NCI-H2196 (cell line): ENCODE measurements around the gene ASCC2.

Experiments
- DNase-seq: peaks from one replicate; lab custom pipeline; 2025; ENCODE audit not compliant: unreplicated experiment; lab: John Stamatoyannopoulos, UW

ASCC2 gene

DNA sequence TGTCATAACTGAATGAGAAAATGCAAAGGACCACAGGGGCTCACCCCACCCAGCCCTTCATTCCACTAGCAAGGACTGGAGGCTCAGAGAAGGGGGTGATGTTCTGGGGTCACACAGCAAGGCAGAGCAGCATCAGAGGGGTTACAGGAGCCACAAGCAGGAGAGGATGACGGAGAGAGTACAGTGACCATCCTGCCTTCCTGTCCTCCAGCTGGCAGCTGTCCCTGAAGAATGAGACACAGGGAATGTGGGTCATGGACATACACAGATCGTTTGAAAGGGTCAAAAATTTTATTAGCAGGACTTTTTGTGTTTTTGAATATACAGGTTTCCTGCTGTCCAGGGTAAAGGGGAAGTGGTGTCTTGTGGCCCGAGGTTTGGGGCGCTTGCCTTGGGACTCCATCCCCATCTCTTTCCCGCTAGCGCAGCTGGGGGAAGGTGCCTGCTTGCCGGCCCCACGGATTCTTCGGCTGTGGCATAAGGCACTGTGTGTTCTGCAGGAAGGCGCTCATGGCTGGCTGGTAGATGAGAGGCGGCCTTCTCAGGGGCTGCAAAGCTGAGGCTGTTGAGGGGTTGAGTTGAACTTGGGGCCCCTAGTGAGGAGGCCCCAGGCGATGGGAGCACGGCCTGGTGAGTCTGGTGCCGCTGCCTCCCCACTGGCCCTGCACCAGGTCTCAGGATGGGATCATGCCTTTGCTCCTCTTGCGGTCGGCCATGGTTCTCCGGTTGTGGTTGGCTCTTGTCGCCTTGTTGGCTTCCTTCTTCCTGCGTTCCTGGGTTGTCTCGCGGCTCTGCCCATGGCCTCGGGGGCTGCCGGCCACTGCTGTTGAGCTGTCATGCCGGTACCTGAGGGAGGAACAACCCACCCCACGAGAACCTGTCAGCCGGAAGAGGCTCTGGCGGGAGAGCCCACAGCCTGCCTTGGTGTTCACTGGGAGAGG, 49.5 kb downstream of the ASCC2 start:
- no peak for DNase-seq

DNA sequence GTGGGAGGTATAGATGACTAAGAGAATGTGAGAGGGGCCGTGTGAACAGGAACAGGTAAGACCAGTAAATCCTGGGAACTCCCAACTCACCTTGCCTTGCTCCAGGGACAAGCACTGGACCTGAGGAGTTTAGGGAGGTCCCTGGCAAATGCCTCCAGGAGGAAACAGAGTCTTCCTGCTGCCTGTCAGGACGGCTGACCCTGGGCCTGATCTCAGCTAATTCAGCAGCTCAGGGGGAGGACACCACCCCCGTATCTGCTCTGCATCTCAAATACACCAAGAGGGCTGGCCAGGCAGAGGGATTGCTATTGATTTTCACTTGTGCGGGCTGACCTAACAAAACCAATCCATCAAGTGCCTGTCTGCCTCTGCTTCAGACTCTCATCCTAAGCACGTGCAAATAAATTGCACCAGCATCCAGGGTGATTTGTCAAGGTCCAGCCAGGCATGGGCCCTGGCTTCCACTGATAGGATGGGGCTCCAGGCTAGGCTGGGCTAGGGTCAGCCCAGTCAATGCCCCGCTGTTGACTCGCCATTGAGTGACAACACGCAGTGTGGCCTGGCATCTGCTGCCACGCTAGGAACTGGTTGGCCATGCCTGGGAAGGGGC, 50.6 kb downstream of the ASCC2 start:
- DNase-seq, result no peak

DNA sequence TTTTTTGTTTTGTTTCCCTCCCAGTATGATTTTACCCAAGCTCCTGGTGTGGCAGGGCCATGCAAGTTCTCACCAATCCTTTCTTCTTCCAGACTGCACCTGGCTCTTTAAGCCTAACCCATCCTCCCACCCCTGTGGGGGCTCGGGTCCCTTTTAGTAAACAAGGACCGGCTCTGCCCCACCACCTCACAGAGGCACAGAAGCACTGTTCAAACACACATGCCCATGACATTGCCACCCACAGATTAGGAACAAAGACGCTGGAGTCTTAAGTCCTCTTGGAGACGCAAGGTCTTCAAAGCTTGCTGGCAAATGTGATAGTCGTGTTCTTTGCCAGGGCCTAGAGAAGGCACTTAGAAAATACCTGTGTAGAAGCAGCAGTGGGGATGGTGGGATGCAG, 52.0 kb downstream of the ASCC2 start:
- DNase-seq, result no peak

DNA sequence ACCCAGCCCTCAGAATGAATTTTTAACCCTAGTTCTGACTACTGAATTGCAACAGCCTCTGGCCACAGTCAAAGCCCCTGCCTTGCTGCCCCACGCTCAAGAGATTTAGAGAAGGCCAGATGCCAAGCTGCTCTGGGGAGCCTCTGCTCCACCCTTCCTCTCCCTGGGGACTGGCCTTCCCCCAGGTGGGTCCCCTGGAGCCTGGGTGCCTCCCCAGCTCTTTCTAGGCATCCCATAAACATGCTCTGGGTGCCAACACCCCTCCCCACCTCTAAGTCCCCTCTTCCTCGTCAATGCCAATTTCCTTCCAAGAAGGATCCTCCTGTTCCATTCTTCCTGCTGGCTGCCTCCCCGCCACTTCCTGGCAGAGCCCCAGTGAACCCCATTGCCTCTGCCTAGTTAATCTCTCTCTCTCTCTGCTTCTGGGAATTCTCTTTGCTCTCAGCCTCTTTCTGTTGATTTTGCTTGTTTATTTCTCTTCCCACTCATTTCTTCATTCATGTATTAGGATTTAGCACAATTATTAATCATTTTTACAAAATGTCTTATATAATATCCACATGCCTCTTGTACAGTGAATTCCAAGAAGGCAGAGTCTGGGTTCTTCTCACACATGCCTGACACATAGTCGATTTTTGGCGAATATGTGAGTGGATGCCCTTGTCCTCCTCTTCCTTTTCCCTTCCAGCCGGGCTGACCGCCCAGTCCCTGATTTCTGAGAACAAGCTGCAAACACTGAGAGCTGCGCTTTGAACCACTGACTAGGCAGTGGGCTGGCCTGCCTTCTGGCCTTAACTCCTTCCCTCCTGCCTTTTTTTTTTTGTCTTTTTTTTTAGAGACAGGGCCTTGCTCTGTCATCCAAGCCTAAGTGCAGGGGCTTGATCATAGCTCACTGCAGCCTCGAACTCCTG, 53.4 kb downstream of the ASCC2 start:
- DNase-seq, result no peak

DNA sequence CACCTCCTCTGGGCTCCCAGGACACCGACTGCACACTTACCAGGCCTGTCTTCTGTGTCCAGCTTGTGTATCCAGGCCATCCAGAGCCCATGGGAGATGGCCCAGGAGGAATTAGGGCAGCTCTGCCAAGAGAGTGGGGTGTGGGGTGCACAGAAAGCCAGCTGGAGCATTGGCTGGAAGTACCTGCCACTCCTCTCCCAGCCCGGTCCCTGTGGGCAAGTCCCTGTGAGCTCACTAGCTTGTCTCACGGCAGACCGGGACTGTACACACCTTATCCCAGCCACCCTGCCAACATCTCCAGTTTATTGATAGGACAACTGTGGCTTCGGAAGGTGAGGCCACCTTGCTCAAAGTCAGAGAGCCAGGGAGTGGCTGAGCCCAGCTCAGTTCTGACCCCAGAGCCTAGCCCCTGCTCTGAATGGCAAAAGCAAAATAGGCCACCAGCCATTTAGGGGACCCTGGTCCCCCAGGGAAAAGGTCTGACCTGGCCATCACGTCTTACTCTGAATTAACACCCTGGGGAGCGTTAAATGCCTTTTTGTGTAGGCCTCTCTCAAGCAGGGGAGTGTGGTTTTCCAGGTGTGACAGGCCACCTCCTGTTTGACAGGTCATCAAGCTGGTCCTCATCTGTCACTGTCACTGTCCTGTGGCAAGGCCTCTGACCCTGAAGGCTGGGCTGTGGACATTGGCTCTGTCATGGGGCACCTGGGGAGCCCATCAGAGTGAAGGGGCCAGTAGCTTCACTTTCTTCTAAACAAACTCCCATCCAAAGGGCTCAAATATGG, 55.8 kb downstream of the ASCC2 start:
- DNase-seq, result no peak

DNA sequence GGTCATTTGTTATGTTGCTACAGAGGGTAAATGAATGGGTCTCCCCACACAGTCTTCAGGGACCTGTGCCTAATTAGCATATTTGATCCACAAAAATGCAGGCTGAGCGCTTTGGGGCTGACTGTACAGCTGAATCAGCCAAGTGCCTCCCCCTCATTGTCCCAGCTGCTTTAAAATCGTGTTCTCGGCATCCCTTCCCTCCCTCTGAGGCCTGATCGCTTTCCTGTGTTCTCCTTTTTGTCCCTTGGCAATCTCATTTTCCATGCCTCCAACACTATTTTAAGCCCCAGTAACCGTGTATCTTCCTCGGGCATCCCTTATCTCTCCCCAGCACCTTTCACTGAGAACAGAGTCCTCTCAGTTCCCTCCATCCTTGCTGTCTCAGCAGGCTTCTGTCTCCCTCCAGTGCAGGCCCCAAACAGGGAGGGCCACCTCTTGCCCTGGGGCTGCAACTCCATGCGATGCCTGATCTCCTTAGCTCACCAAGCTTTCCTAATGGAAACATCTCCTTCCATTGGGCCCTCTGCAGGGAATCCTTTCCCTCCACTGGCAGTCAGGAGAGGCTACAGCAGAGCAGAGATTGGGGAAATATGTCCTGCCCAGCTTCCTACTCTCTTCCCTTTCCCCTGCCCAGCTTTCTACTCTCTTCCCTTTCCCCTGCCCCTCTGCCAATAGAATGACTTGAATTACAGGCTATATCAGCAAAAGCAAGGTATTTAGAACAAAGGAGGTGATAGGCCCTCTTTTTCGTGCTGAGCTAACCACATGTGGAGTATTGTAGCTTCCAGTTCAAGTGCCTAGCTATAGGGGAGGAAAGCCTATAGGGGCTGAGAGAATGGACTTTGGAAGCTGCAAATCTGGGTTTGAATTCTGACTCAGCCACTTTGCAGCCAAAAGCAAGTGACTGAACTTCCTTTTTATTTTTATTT, 57.1 kb downstream of the ASCC2 start:
- DNase-seq, result no peak

DNA sequence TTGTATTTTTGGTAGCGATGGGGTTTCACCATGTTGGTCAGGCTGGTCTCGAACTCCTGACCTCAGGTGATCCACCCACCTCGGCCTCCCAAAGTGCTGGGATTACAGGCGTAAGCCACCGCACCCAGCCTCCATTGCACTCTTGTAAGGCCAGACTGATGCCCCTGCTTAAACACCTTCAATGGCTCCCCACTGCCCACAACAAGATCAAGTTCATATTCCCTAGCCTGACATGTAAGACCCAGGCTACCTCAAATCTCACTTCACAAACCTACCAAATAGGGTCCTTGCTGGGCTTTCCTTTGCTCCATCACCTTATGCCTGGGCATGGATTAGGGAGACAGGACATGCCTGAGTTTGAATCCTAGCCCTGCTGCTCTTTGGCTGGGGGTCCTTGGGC, 57.9 kb downstream of the ASCC2 start:
- no peak for DNase-seq

DNA sequence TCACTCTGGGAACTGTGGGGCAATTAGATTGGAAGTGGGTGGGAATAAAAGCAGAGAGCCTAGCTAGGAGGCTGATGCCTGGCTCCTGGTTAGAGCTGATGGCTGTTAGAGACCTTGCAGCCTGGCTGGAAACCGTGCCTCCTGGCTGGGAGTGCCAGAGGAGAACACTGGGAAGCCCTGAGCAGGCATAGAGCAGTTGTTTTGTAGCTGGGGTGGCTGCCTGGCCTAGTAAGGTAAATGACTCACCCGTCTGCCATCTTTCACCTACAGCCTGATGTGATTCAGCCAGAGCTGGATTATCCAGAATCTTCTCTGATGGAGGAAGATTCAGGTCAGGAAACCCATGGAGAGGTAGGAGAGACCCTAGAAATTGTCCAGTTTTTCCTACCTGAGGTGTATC, 64.8 kb downstream of the ASCC2 start:
- no peak for DNase-seq

DNA sequence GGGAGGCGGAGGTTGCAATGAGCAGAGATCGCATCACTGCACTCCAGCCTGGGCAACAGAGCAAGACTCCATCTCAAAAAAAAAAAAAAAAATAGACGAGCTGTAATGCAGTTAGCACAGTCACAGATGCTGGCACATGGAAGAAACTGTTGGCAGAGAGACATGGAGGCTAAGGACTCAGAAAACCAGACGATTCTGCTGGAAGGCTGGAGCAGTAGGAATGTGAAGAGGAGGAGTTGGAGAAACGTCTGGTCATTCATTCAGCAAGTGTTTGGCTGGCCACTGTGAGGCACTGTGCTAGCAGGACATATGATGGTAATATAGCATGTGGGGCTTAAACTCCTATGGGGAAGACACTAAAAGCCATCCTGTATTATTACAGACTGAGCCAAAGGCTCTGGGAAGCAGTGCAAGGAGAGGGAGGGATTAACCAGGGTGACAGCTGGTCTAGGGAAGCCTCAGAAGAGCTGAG, 65.9 kb downstream of the ASCC2 start:
- peak; percentile 4 for DNase-seq

DNA sequence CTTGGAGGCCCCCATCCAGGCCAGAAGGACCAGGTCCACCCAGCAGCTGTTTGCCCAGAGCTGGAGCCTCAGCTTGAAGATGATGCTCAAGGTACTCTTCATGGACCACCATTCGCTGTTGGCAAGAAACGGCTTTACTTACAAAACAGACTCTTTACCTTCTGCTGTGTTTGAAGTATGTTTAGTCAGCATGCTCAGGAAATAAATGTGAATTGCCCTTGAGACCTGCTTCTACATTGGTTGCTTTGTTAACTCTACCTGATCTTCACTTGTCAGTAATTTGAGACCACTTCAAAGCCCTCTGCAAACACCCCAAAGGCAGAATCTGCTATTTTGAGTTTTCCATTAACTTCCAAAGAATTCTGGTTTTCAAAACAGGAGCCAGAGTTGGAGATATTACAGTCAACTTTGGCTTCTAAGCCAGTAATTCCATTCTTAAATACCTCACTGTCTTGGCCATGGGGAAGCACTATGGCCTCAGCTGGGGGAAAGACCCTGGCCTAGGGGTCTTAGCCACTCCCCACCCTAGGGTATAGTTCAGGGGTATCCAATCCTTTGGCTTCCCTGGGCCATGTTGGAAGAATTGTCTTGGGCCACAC, 68.3 kb downstream of the ASCC2 start:
- no peak for DNase-seq

DNA sequence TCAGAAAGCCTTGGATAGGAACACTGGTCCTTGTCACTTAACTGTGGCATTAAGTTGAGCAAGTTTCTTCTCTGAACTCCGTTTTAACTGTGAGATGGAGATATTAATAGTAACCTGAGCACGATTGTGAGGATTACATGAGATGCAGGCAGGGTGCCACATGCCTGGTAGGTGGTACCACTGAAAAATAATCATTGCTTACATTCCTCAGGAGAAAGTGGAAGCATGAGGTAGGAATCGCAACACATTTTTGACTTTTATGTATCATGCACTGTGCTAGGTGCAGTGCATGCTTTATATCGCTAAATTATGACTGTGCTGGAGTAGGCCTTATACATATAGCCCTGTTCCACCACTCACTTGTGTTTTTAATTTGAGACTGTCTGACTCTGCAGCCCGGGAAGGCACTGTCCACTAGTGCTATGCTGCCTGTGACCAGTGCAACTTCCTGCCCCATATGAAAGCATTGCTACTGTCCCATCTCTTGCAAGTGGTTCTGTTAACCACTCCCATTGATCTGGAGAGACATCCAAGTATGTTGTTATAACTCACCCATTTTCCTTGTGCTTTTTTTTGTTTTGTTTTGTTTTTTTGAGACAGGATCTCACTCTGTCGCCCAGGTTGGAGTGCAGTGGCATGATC, 69.9 kb downstream of the ASCC2 start:
- DNase-seq, result no peak

DNA sequence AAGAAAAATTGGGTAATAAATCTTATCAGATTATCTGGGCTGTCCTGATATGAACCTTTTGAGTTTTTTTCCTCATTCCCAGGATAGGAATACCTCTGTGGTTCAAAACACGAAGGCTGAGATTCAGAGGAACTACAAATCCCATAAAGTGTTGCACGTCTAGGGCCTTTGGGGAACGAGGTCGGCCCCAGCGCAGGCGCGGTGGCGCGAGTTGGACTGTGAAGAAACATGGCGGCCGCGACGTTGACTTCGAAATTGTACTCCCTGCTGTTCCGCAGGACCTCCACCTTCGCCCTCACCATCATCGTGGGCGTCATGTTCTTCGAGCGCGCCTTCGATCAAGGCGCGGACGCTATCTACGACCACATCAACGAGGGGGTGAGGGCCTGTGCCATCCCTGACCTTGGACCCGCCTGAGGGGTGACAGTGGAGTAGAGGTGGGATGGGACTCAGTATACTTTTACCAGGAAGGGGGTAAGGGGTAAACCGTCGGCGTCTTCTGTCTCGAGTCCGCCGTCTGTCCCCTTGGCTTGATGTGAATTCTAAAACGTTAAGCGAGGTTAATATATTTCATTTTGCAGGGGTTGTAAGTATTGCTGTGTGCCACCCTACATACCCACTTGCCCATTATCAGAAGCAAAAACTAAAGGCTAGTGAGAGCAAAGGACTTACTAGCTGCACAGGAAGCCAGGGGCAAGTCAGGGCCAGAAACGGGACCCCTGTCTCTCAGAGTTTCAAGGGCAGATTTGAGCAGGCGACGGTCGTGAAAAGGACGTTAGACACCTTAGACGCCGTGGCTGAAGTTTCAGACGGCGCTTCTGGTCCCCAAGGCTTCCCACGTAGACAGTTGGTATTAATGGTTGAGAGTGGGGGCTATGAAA, 70.7 kb downstream of the ASCC2 start, which contains the start of gene UQCR10:
Gene UQCR10, plus strand, starts transcription at position 199 of the 881 bp plus-strand sequence. Its CDS starts 30 bp downstream, at position 229.
- peak; percentile 72 for DNase-seq

DNA sequence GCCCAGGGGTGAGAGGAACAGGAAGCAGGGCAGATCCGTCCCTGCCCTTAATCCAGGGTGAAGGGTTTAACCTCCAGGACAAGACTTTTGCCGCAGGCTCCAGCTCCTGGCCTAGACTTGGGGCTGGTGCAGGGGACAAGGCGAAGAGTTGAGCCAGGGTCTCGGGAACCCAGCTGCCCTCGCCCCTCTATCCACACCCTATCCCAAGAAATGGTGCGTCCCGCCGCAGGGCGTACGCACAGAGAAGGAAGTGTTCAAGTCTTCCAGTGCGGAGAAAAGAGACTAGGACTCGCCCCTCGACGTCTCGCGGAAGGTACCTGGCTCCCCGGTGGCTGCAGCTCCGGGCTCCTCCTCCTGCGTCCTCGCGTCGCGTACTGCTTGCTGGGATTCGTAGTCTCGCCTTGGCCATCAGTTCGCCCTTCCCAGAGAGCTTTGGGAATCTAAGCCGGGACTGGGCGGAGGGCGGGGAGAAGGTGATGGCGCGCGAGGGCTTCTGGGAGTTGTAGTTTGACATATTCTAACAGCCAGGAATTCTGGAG, 71.4 kb downstream of the ASCC2 start, which contains the start of gene ZMAT5:
Gene ZMAT5, minus strand, starts transcription at position 376 of the 539 bp plus-strand sequence. CDS start 18,463 bp downstream, outside the sequence.
- peak; percentile 87 for DNase-seq

DNA sequence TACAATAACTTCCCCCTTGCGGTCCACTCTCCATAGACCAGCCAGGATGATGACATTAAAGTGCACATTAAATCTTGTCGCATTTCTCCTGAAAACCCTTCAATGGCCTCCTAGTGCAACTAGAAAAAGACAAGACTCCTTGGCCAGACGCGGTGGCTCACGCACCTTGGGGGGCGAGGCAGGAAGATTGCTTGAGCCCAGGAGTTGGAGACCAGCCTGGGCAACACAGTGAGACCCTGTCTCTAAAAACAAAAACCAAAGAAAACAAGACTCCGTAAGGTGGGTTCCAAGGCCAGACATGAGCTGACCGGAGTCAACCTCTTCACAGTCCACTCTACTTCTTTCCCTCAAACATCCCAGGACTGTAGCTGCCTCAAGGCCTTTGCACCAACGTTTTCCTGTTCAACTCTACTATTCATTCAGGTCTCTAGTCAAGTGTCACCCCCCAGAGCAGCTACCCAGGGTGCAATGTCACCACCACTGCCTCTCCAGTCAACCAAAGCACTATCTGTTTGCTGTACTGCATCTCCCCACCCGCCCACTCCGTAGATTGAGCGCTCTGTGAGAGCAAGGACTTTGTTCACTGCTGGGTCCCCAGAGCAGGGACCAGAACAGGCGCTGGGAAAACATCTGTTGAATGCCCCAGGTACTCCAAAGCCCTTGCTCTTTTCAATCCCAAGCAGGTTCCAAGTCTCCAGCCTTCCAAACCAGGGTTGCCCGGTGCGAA, 72.0 kb downstream of the ASCC2 start:
- no peak for DNase-seq

DNA sequence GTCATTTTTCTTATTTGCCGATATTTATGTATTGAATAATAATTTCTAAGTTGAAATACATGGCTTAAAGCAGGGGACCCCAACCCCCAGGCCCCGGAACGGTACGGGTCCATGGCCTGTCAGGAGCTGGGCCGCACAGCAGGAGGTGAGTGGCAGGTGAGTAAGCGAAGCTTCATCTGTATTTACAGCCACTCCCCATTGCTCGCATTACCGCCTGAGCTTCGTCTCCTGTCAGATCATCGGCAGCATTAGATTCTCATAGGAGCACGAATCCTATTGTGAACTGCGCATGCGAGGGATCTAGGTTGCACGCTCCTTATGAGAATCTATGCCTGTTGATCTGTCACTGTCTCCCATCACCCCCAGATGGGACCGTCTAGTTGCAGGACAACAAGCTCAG, 75.8 kb downstream of the ASCC2 start:
- DNase-seq, result peak; percentile 27

DNA sequence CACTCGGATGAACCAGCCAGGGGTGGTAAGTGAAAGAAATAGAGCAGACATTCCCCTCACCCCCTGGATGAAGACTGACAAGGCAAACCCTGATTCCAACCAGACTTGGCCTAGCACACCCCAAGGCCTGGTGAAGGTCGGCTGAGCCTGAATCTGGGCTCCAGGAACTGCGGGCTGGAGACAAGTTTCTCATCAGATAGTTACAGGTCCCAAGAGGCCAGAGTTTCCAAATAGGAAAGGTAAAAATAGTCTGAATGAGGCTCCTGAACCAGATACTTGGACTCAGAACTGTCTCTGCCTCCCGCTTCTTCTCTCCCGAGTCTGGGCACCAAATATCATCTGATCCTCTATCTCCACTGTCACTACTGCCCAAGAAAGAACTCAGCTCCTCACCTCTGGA, 79.1 kb downstream of the ASCC2 start:
- no peak for DNase-seq
